GM21528 (cell line): Measurements from ENCODE around the gene GABRB2.
"Not testable (repeated sequence)": the region's sequence is repeated elsewhere in the genome, so short reads cannot be mapped to it uniquely, and the experiment has no call there.

Source experiments
- ATAC-seq: cut with Tn5 transposase; IDR thresholded peaks from one replicate; pipeline ENCODE4 v1.9.1; 2021; ENCODE audit warnings: mild to moderate bottlenecking, moderate library complexity; ENCODE audit not compliant: unreplicated experiment, low FRiP score

Gene GABRB2

DNA sequence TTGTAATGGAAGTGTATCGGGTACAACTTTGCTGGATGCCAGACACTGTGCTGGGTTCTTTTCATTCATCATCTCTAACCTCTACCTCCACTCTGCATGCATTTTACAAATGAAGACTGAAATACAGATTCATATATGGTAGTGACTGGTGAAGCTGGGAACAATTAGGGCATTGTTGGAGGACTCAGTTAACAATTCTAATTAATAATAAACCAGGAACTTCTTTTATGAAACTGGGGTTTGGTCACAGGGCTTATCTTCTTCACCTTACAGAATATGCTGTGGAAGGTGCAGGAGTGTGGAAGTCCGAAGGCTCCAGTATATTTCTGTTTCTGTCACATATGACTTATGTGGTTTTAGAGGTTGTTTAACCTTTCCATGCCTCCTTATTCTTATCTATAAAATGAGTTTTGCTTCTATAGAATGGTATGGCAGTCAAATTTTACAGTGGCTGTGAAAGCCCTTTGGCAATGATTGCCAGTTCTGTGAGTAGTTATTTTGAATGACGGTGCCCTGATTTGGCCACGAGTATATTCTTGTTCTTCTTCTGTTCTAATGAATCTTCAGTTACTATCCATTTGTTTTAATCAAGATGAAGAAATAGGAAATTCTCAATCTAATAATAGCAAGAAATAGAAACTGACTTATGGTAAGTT, 284.7 kb downstream of the GABRB2 start:
- peak; percentile 49 for ATAC-seq

DNA sequence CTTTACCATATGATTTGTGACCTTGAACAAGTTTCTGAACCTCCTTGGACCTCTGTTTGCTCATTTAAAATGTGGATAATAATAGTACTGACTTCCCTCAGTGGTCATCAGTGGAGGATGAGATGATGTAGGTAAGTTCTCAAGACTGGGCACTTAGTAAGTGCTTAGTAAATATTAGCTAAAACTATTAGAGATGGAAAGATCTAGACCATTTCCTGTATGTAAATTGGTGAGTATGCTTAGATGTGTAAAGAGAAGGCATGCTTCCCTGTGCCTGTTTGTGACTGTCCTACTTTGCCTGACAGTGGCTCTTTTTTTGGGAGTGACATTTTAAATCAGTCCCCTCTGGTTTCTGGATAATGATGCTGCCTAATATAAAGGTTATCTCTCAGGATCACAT, 288.1 kb downstream of the GABRB2 start:
- peak; percentile 54 for ATAC-seq

DNA sequence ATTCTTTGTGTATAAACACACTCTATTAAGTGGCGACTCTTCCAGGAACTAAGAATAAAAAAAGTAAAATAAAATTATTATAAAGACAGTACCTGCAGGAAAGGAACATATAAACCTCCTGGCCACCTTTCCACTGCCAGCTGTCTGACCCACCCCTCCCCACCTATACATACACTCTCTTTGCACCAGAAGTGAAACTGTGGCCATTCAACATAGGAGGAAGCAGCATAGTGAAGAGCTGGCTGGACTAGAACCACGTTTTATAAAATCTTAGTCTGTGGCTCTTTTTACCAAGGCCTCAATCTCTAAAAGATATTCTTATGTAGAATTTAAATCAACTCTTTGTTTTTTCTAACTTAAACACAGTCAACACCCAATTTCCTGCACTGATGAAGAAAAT, 289.6 kb downstream of the GABRB2 start:
- no peak for ATAC-seq

- ATAC-seq: not testable (repeated sequence)
These were observed 293.6 kb downstream of the GABRB2 start for GRCh38 chr5:161252955-161253354.

DNA sequence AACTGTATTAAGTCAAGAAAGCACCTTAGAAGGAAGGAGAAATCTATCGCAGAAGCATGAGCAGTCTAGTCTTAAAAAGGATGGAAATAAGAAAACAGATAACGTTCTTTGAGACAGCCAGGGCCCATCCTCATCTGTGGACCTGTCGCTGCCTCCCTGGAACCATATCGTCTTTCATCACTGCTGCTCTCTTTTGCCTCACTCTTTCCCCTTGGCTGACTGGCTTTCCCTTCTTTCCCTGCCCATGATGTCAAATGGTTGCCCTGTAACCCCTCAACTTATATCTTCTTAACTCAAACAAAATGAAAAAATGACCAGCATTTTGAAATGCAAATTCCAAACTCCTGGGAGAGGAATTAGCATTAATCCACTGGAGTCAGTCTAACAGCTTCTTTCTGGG, 299.8 kb downstream of the GABRB2 start:
- ATAC-seq: no peak

- not testable (repeated sequence) for ATAC-seq
These were observed 300.7 kb downstream of the GABRB2 start for GRCh38 chr5:161245846-161246245.
